ENCODE measurements around the gene GPR146. TPM values are rescaled to one million over a fixed set of nuclear protein-coding genes. Genes with fewer than 3 reads are reported as not detected.

GPR146 gene
- 1.0 and 1.3 TPM in 2 replicates for total RNA-seq

- Histone ChIP-seq H3K4me3 (ENCODE audit: low read depth, low read length) (peak within 1 kb of the TSS; percentile 60), H3K27me3 (ENCODE audit: control insufficient read depth, insufficient read depth, low read length) (no peaks in the 10 kb centered on the region), H3K36me3 (ENCODE audit: control insufficient read depth, insufficient read depth, low read length) (no peaks in the 10 kb centered on the region)
- TF ChIP-seq CTCF (IDR thresholded peaks at IDR 0.05; ENCODE audit: insufficient read depth, low read length, severe bottlenecking): peak; percentile 80
- DNase-seq (ENCODE audit: low read depth): peak; percentile 81
- no peak for FAIRE-seq
Measured at GRCh38 chr7:1044189-1045068, at the start of gene GPR146. GPR146 (plus strand) TSS chr7:1044546; CDS start chr7:1057516, 12,970 bp downstream.

GRCh38 chr7:994592-995308 is 49.6 kb upstream of the GPR146 start:
- Histone ChIP-seq H3K4me3 (ENCODE audit: low read depth, low read length) (no peak overlapping the region), H3K27me3 (ENCODE audit: control insufficient read depth, insufficient read depth, low read length) (no peaks in the 10 kb centered on the region), H3K36me3 (ENCODE audit: control insufficient read depth, insufficient read depth, low read length) (peaks cover 8% of the 10 kb centered on the region)
- DNase-seq (ENCODE audit: low read depth) (no peak), FAIRE-seq (no peak)
- no peak for TF ChIP-seq CTCF (IDR thresholded peaks at IDR 0.05; ENCODE audit: insufficient read depth, low read length, severe bottlenecking)

GRCh38 chr7:995571-995970 is 48.8 kb upstream of the GPR146 start:
- Histone ChIP-seq H3K4me3 (ENCODE audit: low read depth, low read length) (no peak overlapping the region), H3K36me3 (ENCODE audit: control insufficient read depth, insufficient read depth, low read length) (peaks cover 10% of the 10 kb centered on the region), H3K27me3 (ENCODE audit: control insufficient read depth, insufficient read depth, low read length) (no peaks in the 10 kb centered on the region)
- DNase-seq (ENCODE audit: low read depth) (no peak), FAIRE-seq (no peak)
- TF ChIP-seq CTCF (IDR thresholded peaks at IDR 0.05; ENCODE audit: insufficient read depth, low read length, severe bottlenecking): no peak

GRCh38 chr7:996079-996872 is 48.1 kb upstream of the GPR146 start:
- no peaks in the 10 kb centered on the region for H3K27me3 ChIP-seq (ENCODE audit: control insufficient read depth, insufficient read depth, low read length)
- FAIRE-seq: no peak
- no peak for TF ChIP-seq CTCF (IDR thresholded peaks at IDR 0.05; ENCODE audit: insufficient read depth, low read length, severe bottlenecking)
- H3K36me3 ChIP-seq (ENCODE audit: control insufficient read depth, insufficient read depth, low read length): peaks cover 10% of the 10 kb centered on the region
- no peak for DNase-seq (ENCODE audit: low read depth)
- no peak overlapping the region for H3K4me3 ChIP-seq (ENCODE audit: low read depth, low read length)

GRCh38 chr7:997404-998395 is 46.6 kb upstream of the GPR146 start:
- no peak for FAIRE-seq
- DNase-seq (ENCODE audit: low read depth): no peak
- H3K36me3 ChIP-seq (ENCODE audit: control insufficient read depth, insufficient read depth, low read length): peaks cover 10% of the 10 kb centered on the region
- H3K27me3 ChIP-seq (ENCODE audit: control insufficient read depth, insufficient read depth, low read length): no peaks in the 10 kb centered on the region
- no peak for TF ChIP-seq CTCF (IDR thresholded peaks at IDR 0.05; ENCODE audit: insufficient read depth, low read length, severe bottlenecking)
- no peak overlapping the region for H3K4me3 ChIP-seq (ENCODE audit: low read depth, low read length)
